HepG2 (cell line): ENCODE measurements around the gene C16orf87. TPM values are rescaled to one million over a fixed set of nuclear protein-coding genes. Genes with fewer than 3 reads are reported as not detected.

Experiments used
- EED ChIP-seq: sonication (generic); formaldehyde crosslinking; IDR thresholded peaks from 2 replicates; pipeline ENCODE4 v1.5.0; 2020; ENCODE audit warnings: mild to moderate bottlenecking, missing genetic modification reagents
- FOXA1 ChIP-seq, 2 experiments: fragments of 450-650 bp in 1 of 2; sonication (generic) in 1 of 2; formaldehyde crosslinking in 1 of 2; IDR thresholded peaks; 2 replicates each; pipeline versions ENCODE4 v1.4.0 to v1.6.1; 2016 to 2020; ENCODE audit warnings: missing genetic modification reagents in 1 of 2
- GATAD2A ChIP-seq: IDR thresholded peaks from 2 replicates; pipeline ENCODE4 v1.6.1; 2016
- GMEB2 ChIP-seq: IDR thresholded peaks from 2 replicates; pipeline ENCODE4 v1.6.1; 2016; ENCODE audit warnings: missing biosample characterization, missing genetic modification reagents, low read depth
- HNF4G ChIP-seq, 2 experiments: sonication (generic) in 1 of 2; formaldehyde crosslinking in 1 of 2; IDR thresholded peaks; 2 replicates each; pipeline versions ENCODE4 v1.4.0 to v1.6.1; 2011 to 2020; ENCODE audit warnings: borderline replicate concordance in 2 of 2, low read depth in 2 of 2, mild to moderate bottlenecking in 2 of 2, low read length in 1 of 2, missing genetic modification reagents in 1 of 2, moderate library complexity in 1 of 2
- JDP2 ChIP-seq: sonication (generic); formaldehyde crosslinking; IDR thresholded peaks from 2 replicates; pipeline ENCODE4 v1.8.1; 2022; ENCODE audit warnings: missing genetic modification reagents, borderline replicate concordance
- MEIS1 ChIP-seq: sonication (generic); formaldehyde crosslinking; IDR thresholded peaks from 2 replicates; pipeline ENCODE4 v1.9.0; 2021; ENCODE audit warnings: mild to moderate bottlenecking, missing genetic modification reagents, moderate library complexity, borderline replicate concordance
- NCOA1 ChIP-seq: sonication (generic); formaldehyde crosslinking; IDR thresholded peaks from 2 replicates; pipeline ENCODE4 v1.9.0; 2021; ENCODE audit warnings: missing genetic modification reagents
- NR2F1 ChIP-seq, 2 experiments: fragments of 450-650 bp in 1 of 2; formaldehyde crosslinking in 1 of 2; IDR thresholded peaks; 2 replicates each; pipeline versions ENCODE4 v1.5.0 to v1.6.1; 2016 to 2020; ENCODE audit warnings: mild to moderate bottlenecking in 1 of 2, missing compliant biosample characterization in 1 of 2, missing genetic modification reagents in 1 of 2, moderate library complexity in 1 of 2
- RBM39 ChIP-seq: fragments of 200-400 bp; formaldehyde crosslinking; IDR thresholded peaks from one replicate; pipeline ENCODE4 v1.6.1; 2018; ENCODE audit warnings: antibody characterized with exemption, mild to moderate bottlenecking, low read depth, low read length; ENCODE audit not compliant: poor library complexity, severe bottlenecking
- SALL1 ChIP-seq: sonication (generic); formaldehyde crosslinking; IDR thresholded peaks from 2 replicates; pipeline ENCODE4 v1.8.0; 2022; ENCODE audit warnings: mild to moderate bottlenecking, missing genetic modification reagents
- SMC3 ChIP-seq: IDR thresholded peaks from 2 replicates; pipeline ENCODE4 v1.6.1; 2011; ENCODE audit warnings: low read length, improper control_type of control experiment
- TBX3 ChIP-seq: fragments of 450-650 bp; IDR thresholded peaks from 2 replicates; pipeline ENCODE4 v1.6.1; 2017; ENCODE audit warnings: antibody characterized with exemption, mild to moderate bottlenecking, inconsistent platforms, borderline replicate concordance
- ZMAT3 ChIP-seq: sonication (generic); formaldehyde crosslinking; conservative IDR thresholded peaks from 2 replicates; pipeline ENCODE4 v1.7.0; 2021; ENCODE audit warnings: missing genetic modification reagents
- ZNF496 ChIP-seq: sonication (generic); formaldehyde crosslinking; IDR thresholded peaks from 2 replicates; pipeline ENCODE4 v1.8.1; 2023; ENCODE audit warnings: mild to moderate bottlenecking, moderate library complexity, missing genetic modification reagents; ENCODE audit not compliant: insufficient replicate concordance
- ZNF691 ChIP-seq: sonication (generic); formaldehyde crosslinking; IDR thresholded peaks from 2 replicates; pipeline ENCODE4 v1.4.0; 2020; ENCODE audit warnings: missing genetic modification reagents, low read depth, mild to moderate bottlenecking, borderline replicate concordance
- ZNF747 ChIP-seq: sonication (generic); formaldehyde crosslinking; IDR thresholded peaks from 2 replicates; pipeline ENCODE4 v1.8.1; 2023; ENCODE audit warnings: missing genetic modification reagents, mild to moderate bottlenecking, borderline replicate concordance
- ZNF749 ChIP-seq: sonication (generic); formaldehyde crosslinking; IDR thresholded peaks from 2 replicates; pipeline ENCODE4 v1.8.0; 2022; ENCODE audit warnings: mild to moderate bottlenecking, missing genetic modification reagents, moderate library complexity, borderline replicate concordance
- ZSCAN21 ChIP-seq: sonication (generic); formaldehyde crosslinking; IDR thresholded peaks from 2 replicates; pipeline ENCODE4 v1.8.0; 2022; ENCODE audit warnings: mild to moderate bottlenecking, missing genetic modification reagents, moderate library complexity, borderline replicate concordance
- polyA plus RNA-seq, 8 experiments: library from polyadenylated mRNA; depleted of rRNA in 3 of 8; stranded (reverse) in 7 of 8; unstranded in 1 of 8; fragments of >200 nt; fragmentation: Illumina TruSeq in 4 of 8; extraction: Trizol in 4 of 8; gene quantifications; 2 replicates each; pipeline versions ENCODE4 v1.2.1 to v1.2.3, GENCODE V29; 2011 to 2016; ENCODE audit warnings: low read depth in 4 of 8, missing spikeins in 1 of 8, mixed read lengths in 1 of 8; ENCODE audit not compliant: insufficient read depth in 1 of 8
- total RNA-seq, 5 experiments: library from RNA; depleted of rRNA; stranded (reverse); fragments of >200 nt; fragmentation: Illumina TruSeq; extraction: Trizol; gene quantifications; 2 replicates each; pipeline ENCODE4 v1.2.3, GENCODE V29; 2016; ENCODE audit warnings: low read depth in 1 of 5
- TF ChIP-seq, protein P1 (sequence below): IDR thresholded peaks from 2 replicates; pipeline ENCODE4 v1.4.0; 2020; ENCODE audit warnings: mild to moderate bottlenecking, missing genetic modification reagents

Gene C16orf87
- total and polyA plus RNA-seq, 2 of the 13 experiments (the other 11 are each of a cell fraction or from before 2014, with no cell fraction given), result 8.6 to 19.5 TPM

- TF ChIP-seq ZNF691 (CRISPR knock-in tag) (0 out of 2 replicates have a peak, but pooled peaks have one; percentile 48), NR2F1 (CRISPR knock-in tag; IDR thresholded peaks at IDR 0.05) (no peak), NCOA1 (CRISPR knock-in tag) (no peak), JDP2 (CRISPR knock-in tag) (no peak), GATAD2A (CRISPR knock-in tag) (no peak), TBX3 (no peak), MEIS1 (peak; percentile 81), EED (CRISPR knock-in tag) (no peak), ZSCAN21 (CRISPR knock-in tag) (no peak), GMEB2 (CRISPR knock-in tag) (no peak), RBM39 (no peak), SALL1 (CRISPR knock-in tag) (peak; percentile 32; the same call in 1 of the 2 replicates), ZMAT3 (CRISPR knock-in tag) (no peak), ZNF747 (no peak), SMC3 (no peak), HNF4G (IDR thresholded peaks at IDR 0.05; ENCODE audit: borderline replicate concordance, low read depth, low read length) (no peak), HNF4G (CRISPR knock-in tag; IDR thresholded peaks at IDR 0.05; ENCODE audit: borderline replicate concordance, low read depth) (no peak), FOXA1 (IDR thresholded peaks at IDR 0.05) (no peak), FOXA1 (CRISPR knock-in tag; IDR thresholded peaks at IDR 0.05) (no peak), ZNF496 (CRISPR knock-in tag) (no peak), ZNF749 (CRISPR knock-in tag) (no peak)
- TF ChIP-seq, protein P1, sequence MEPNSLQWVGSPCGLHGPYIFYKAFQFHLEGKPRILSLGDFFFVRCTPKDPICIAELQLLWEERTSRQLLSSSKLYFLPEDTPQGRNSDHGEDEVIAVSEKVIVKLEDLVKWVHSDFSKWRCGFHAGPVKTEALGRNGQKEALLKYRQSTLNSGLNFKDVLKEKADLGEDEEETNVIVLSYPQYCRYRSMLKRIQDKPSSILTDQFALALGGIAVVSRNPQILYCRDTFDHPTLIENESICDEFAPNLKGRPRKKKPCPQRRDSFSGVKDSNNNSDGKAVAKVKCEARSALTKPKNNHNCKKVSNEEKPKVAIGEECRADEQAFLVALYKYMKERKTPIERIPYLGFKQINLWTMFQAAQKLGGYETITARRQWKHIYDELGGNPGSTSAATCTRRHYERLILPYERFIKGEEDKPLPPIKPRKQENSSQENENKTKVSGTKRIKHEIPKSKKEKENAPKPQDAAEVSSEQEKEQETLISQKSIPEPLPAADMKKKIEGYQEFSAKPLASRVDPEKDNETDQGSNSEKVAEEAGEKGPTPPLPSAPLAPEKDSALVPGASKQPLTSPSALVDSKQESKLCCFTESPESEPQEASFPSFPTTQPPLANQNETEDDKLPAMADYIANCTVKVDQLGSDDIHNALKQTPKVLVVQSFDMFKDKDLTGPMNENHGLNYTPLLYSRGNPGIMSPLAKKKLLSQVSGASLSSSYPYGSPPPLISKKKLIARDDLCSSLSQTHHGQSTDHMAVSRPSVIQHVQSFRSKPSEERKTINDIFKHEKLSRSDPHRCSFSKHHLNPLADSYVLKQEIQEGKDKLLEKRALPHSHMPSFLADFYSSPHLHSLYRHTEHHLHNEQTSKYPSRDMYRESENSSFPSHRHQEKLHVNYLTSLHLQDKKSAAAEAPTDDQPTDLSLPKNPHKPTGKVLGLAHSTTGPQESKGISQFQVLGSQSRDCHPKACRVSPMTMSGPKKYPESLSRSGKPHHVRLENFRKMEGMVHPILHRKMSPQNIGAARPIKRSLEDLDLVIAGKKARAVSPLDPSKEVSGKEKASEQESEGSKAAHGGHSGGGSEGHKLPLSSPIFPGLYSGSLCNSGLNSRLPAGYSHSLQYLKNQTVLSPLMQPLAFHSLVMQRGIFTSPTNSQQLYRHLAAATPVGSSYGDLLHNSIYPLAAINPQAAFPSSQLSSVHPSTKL, result 0 out of 2 replicates have a peak, but pooled peaks have one; percentile 21
Measured at GRCh38 chr16:46747777-46748651, 83.0 kb downstream of the C16orf87 start, which contains the start of gene MYLK3 (continued).
